ENCODE measurements around the gene RALGAPB.

- TF ChIP-seq GATA2 (IDR thresholded peaks at IDR 0.05; ENCODE audit: low read depth, low read length) (no peak), GATA3 (IDR thresholded peaks at IDR 0.05; ENCODE audit: low read depth, low read length) (no peak)
Observed at GRCh38 chr20:38485041-38485440, 12.4 kb downstream of the RALGAPB start.
